Suprapubic skin (tissue), 4 donors: ENCODE data around the gene CTNND2. TPM values are rescaled to one million over a fixed set of nuclear protein-coding genes. Genes with fewer than 3 reads are reported as not detected.
A peak's percentile ranks its signal among the peaks of the same experiment; 100 is the strongest.

ENCODE experiments used
- DNase-seq, 2 donors: peaks; one replicate each; pipeline ENCODE4 v3.0.0-alpha.2; 2019; ENCODE audit warnings: low spot score in 2 of 2
- H3K27ac ChIP-seq: fragments of 200-600 bp; sonication (generic); one replicate; pipeline ENCODE4 v1.5.1; 2019
- H3K27me3 ChIP-seq: fragments of 200-600 bp; sonication (generic); one replicate; pipeline ENCODE4 v1.5.1; 2019
- H3K36me3 ChIP-seq: fragments of 200-600 bp; sonication (generic); one replicate; pipeline ENCODE4 v1.5.1; 2019
- H3K4me1 ChIP-seq: fragments of 200-600 bp; sonication (generic); one replicate; pipeline ENCODE4 v1.5.1; 2019
- H3K4me3 ChIP-seq: fragments of 200-600 bp; sonication (generic); one replicate; pipeline ENCODE4 v1.5.1; 2019; ENCODE audit warnings: mild to moderate bottlenecking
- H3K9me3 ChIP-seq: fragments of 200-600 bp; sonication (generic); one replicate; pipeline ENCODE4 v1.5.1; 2019
- EP300 ChIP-seq: sonication (generic); formaldehyde crosslinking; IDR thresholded peaks from one replicate; pipeline ENCODE4 v1.6.1; 2017; ENCODE audit warnings: antibody characterized with exemption
- POLR2A ChIP-seq, 2 donors: fragments of 450-650 bp; IDR thresholded peaks; one replicate each; pipeline ENCODE4 v1.6.1; 2017; ENCODE audit warnings: antibody characterized with exemption in 2 of 2, mild to moderate bottlenecking in 2 of 2, moderate library complexity in 2 of 2
- POLR2AphosphoS5 ChIP-seq, 3 donors: sonication (generic); formaldehyde crosslinking; IDR thresholded peaks; one replicate each; pipeline ENCODE4 v1.6.1; 2017; ENCODE audit warnings: antibody characterized with exemption in 3 of 3
- WGBS: methylation state at CpG from one replicate; pipeline ENCODE4 v1.1.5; 2018; 5-methylcytosine and 5-hydroxymethylcytosine counted together
- total RNA-seq, 4 donors: library from RNA; depleted of rRNA; stranded (reverse); fragments of >200 nt; gene quantifications; one replicate each; pipeline ENCODE4 v1.1.0, GENCODE V29; 2016
- TF ChIP-seq, protein P1 (sequence below), 2 donors: fragments of 200-600 bp in 1 of 2; fragments of 450-650 bp in 1 of 2; sonication (generic) in 1 of 2; IDR thresholded peaks; one replicate each; pipeline ENCODE4 v1.5.1; 2016 to 2019; ENCODE audit warnings: antibody characterized with exemption in 2 of 2, mild to moderate bottlenecking in 1 of 2, moderate library complexity in 1 of 2

The CTNND2 gene
- total RNA-seq, 4 donors from 2014 or later, result 0.40 to 3.8 (median 2.2) TPM

DNA sequence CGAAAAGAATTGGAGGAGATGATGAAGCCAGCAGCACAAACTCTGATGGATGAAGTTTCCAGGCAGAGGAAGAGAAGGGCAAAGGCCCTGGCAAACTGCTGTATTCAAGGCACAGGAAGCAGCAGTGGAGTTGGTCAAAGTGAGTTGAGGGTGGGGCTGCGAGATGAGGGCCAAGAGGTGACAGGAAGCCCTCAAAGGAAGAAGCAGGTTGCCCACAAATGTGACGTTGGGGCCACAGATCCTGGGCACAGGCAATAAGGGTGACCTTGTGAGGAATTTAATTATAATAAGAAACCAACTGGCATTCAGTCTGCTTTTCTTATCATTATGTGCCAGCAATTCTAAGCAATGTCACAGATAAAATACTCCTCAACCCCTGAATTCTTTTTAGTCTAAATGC is 261.8 kb downstream of the CTNND2 start:
- Histone ChIP-seq H3K4me1 (no peaks in the 10 kb centered on the region), H3K27ac (no peak overlapping the region), H3K36me3 (no peaks in the 10 kb centered on the region), H3K27me3 (no peaks in the 10 kb centered on the region), H3K4me3 (no peak overlapping the region), H3K9me3 (no peaks in the 10 kb centered on the region)
- no peak for DNase-seq
- TF ChIP-seq, protein P1, sequence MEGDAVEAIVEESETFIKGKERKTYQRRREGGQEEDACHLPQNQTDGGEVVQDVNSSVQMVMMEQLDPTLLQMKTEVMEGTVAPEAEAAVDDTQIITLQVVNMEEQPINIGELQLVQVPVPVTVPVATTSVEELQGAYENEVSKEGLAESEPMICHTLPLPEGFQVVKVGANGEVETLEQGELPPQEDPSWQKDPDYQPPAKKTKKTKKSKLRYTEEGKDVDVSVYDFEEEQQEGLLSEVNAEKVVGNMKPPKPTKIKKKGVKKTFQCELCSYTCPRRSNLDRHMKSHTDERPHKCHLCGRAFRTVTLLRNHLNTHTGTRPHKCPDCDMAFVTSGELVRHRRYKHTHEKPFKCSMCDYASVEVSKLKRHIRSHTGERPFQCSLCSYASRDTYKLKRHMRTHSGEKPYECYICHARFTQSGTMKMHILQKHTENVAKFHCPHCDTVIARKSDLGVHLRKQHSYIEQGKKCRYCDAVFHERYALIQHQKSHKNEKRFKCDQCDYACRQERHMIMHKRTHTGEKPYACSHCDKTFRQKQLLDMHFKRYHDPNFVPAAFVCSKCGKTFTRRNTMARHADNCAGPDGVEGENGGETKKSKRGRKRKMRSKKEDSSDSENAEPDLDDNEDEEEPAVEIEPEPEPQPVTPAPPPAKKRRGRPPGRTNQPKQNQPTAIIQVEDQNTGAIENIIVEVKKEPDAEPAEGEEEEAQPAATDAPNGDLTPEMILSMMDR (IDR thresholded peaks at IDR 0.05), result no peak
- TF ChIP-seq EP300 (no peak), POLR2AphosphoS5 (IDR thresholded peaks at IDR 0.05) (no peak), POLR2A (IDR thresholded peaks at IDR 0.05) (no peak)
- WGBS, result 58% methylated on average over 3 of the region's 3 CpGs

DNA sequence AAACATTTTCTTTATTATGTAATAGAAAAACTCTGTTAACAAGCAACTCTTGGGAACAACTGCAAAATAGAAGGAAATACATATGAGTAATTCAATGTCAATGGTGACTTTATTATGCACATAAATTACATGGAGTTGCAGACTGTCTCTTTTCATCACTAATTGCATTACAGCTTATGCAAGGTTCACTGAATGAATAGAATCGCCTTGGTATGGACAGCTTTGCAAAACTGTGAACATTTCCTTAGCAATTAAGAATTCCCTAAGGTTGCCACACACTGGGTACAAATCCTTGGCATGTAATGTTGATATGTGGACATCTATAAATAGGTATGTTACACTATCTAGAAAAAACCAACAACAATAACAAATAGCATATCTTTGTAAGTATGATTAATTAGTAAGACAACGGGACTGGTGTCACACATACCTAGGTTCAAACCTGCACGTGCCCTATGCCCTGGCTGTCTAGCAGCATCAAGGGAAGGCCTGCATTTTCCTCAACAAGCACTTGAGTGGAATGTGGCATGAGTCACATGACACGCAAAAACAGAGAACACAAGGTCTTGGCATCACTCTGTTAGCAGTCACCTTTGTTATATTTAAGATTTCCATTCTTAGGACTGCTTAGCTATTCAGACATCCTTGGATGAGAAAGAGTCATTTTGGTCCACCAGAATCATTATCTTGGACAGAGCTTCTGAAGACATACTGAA is 263.9 kb downstream of the CTNND2 start:
- H3K4me1 ChIP-seq, result no peaks in the 10 kb centered on the region
- TF ChIP-seq POLR2AphosphoS5 (IDR thresholded peaks at IDR 0.05) (no peak), EP300 (no peak), POLR2A (IDR thresholded peaks at IDR 0.05) (no peak)
- TF ChIP-seq, protein P1 (IDR thresholded peaks at IDR 0.05), result no peak
- no peaks in the 10 kb centered on the region for H3K36me3 ChIP-seq
- DNase-seq, result no peak
- H3K9me3 ChIP-seq, result no peaks in the 10 kb centered on the region
- no peak overlapping the region for H3K4me3 ChIP-seq
- 69% methylated on average over 4 of the region's 4 CpGs for WGBS
- no peak overlapping the region for H3K27ac ChIP-seq
- no peaks in the 10 kb centered on the region for H3K27me3 ChIP-seq

DNA sequence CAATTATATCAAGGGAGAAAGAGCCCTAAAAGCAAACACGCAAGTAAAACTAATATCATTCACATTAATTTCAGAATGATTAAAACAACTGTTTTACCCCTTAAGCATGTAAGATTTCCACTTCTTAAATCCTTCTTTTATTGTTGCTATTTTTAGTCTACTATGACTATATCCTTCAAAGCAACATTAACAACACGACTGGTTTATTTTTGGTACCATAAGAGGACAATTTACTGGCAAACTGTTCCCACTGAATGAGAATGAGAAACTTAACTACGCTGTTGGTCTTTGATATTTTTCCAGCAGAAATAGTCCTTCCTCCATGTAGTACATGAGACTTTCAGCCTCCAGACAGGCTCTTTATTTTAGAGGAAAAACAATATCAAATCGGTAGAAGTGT is 281.5 kb downstream of the CTNND2 start:
- Histone ChIP-seq H3K27ac (no peak overlapping the region), H3K27me3 (peaks cover 5% of the 10 kb centered on the region), H3K9me3 (no peaks in the 10 kb centered on the region), H3K4me1 (no peaks in the 10 kb centered on the region), H3K4me3 (no peak overlapping the region), H3K36me3 (no peaks in the 10 kb centered on the region)
- 87% methylated on average over 4 of the region's 4 CpGs for WGBS
- TF ChIP-seq EP300, result no peak
- TF ChIP-seq, protein P1 (IDR thresholded peaks at IDR 0.05), result no peak
- no peak for DNase-seq

DNA sequence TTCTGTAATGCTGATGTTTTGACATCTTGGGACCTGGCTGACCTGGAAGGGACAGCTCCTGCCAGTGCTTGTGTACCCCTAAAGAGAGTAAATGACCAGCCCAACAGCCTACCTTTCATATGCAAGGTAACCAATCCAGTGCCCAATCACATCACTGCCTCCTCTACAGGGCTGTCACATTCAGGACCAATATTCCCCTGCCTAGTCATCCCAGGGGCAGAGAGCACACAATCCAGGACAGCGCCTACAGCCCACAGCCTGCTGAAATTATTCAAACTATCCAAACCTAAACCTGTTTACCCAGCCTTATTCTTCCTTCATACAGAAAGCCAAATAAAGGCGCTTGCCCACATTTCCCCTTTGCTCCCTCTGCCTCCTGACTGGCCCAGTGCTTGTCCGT is 284.1 kb downstream of the CTNND2 start:
- Histone ChIP-seq H3K4me3 (no peak overlapping the region), H3K9me3 (no peaks in the 10 kb centered on the region), H3K4me1 (no peaks in the 10 kb centered on the region), H3K36me3 (no peaks in the 10 kb centered on the region), H3K27ac (no peak overlapping the region), H3K27me3 (peaks cover 5% of the 10 kb centered on the region)
- DNase-seq, result no peak
- WGBS, result 77% methylated on average over 3 of the region's 3 CpGs
- TF ChIP-seq POLR2AphosphoS5 (IDR thresholded peaks at IDR 0.05) (no peak), EP300 (no peak), POLR2A (IDR thresholded peaks at IDR 0.05) (no peak)
- TF ChIP-seq, protein P1 (IDR thresholded peaks at IDR 0.05), result no peak

DNA sequence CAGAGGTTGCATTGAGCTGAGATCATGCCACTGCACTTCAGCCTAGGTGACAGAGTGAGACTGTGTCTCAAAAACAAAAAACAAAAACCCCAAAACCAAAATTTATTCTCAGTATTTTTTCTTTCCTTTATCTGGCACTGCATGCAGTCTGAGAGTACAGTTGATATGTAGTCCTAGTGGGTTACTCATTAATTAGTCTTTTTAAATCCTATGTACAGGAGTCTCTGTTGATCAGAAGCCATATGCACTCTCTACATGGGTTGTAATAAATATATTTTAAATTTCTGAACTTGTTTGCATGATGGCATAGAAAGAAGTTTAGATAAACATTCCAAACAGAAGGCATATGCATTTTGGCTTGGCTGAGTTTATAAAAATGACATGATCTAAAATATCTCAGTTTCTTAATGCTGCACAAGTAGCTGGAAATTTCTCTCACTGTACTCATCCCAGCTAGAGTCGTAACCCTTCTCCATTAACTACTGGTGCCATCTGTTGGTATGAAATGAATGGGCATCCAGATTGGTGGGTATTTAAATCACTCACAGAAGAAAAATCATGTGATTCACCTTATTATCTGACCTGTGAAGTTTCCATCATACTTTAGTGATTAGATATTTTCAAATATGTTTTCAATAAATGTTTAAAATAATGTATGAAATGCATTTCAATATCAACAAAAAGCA is 284.8 kb downstream of the CTNND2 start:
- Histone ChIP-seq H3K9me3 (no peaks in the 10 kb centered on the region), H3K27ac (no peak overlapping the region), H3K36me3 (no peaks in the 10 kb centered on the region), H3K4me1 (no peaks in the 10 kb centered on the region), H3K27me3 (peaks cover 5% of the 10 kb centered on the region), H3K4me3 (no peak overlapping the region)
- WGBS, result 16% methylated on average over 1 of the region's 1 CpG
- DNase-seq, result no peak
- no peak for TF ChIP-seq POLR2A (IDR thresholded peaks at IDR 0.05)
- TF ChIP-seq, protein P1 (IDR thresholded peaks at IDR 0.05), result peak in 1 of 2 donors; percentile 19
